ENCODE data around the gene PKNOX2. TPM values are rescaled to one million over a fixed set of nuclear protein-coding genes. Genes with fewer than 3 reads are reported as not detected.
A peak's percentile ranks its signal among the peaks of the same experiment; 100 is the strongest.

PKNOX2 gene
- total RNA-seq, 1 donor from 2014 or later: 12.3 TPM

DNA sequence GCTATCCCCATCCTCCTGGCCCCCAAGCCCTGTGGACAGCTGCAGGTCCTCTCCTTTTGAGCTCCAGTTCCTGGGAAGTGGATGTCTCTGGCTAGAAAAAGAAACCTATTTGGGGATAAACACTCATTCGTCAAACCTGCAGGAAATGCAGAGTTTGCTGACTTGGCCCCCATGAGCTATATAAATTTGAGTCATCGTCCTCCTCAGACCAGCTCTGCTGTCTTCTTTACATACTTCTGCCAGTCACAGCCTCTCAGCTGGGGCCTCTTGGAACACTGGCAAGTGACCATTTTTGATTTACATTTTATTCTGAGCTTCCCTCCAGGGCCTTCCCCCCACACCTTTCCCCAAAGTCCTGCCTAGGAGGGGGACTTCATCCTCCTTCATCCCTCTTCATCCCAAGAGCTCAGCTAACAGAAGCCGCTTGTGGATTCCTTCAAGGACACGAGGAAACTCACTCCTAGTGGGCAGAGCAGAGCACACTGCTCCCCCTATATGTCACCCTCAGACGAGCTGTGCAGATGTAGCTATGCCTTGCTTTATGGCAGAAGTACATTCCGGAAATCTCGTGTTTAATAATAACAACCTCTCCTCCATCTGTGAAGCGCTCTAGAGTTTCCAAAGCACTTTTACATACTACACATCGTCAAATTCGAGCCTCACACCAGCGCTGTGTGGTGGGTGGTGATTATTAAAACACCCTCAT lies 199.7 kb downstream of the PKNOX2 start:
- DNase-seq: no peak

- no peak for DNase-seq
These were observed 200.8 kb downstream of the PKNOX2 start for GRCh38 chr11:125365196-125365931.

- DNase-seq: no peak
These were observed 203.2 kb downstream of the PKNOX2 start for GRCh38 chr11:125367710-125368109.

GRCh38 chr11:125368757-125369156 lies 204.2 kb downstream of the PKNOX2 start:
- DNase-seq: no peak

- no peak for DNase-seq
These were observed 205.3 kb downstream of the PKNOX2 start for GRCh38 chr11:125369808-125370207.

DNA sequence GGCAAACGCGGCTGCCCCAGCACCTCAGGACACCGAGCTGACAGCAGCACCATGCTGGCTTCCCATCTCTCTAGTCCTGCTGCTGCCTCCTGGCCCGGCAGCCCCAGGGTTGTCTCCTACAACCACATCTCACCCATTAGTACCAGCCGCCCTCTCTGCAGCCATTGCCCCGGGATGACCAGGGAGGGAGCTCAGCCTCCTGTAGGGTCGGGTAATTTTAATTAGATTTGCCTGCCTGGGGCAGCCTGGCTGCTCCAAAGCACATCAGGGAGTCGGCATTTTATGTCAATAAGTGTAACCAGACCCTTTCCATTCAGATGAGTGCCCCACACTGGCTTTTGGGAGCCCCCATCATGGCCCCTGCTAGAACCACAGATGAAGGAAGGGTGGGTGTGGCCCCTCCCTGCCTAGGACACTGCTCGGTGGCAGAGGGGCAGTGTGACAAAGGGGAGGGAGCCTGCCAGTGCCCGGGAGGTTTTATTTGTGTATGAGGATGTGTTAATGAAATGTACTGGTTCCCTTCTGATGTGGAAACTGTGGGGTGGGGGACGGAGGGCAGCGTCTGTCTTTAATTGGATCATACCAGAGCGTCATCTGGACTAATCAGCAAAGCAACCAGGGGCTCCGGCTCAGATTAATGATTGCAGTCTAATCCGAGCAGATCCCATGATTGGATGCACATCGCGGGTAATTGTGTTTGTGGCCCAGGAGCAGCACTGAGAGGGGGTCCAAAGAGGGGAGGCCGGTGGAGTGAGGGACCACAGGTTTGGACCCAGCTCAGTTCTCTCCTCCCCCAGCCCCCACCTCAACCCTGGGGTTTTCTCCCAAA lies 206.2 kb downstream of the PKNOX2 start:
- no peak for DNase-seq

DNA sequence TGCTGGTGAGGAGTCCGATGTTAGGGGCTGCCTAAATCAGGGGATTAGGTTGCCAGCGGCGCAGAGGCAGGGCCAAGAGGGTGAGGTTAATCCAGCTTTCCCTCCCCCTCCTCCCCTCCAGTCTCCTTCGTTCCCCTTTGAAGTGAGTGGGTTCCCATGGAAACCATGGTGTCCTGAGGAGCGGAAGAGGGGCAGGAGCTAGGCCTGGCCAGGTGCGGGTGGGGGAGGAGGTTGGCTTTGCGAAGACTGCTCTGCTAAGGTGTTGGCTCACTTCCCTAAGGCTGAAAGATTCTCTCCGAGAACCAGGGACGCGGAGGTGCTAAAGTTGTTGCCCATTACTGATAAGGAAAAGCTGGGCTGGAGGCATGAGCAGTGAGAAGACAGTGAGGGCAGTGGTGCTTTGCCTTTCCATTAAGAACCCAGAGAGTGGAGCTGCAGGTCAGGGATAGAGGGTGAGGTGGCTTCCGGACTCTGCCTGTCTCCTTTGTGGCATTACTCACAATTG lies 206.9 kb downstream of the PKNOX2 start:
- DNase-seq: no peak

DNA sequence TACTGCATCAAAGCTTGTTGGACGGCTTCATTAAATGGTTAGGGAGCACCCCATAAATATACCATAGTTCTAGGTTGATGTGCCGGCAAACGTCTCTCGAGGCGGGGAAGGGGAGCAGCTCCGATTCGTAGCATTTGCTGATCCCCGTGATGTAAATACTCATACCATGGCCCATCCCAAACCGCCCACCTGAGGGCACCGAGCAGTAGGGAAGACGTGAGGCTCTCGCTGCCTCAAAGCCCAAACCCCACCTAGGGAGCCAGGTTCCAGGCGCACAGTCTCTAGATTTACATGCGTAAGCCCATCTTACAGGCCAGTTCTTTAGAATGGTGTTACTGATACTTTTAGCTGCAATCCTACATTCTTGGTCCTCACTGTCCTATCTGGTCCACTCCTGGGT lies 207.5 kb downstream of the PKNOX2 start:
- no peak for DNase-seq

- DNase-seq: no peak
These were observed 208.4 kb downstream of the PKNOX2 start for GRCh38 chr11:125372911-125373310.

DNA sequence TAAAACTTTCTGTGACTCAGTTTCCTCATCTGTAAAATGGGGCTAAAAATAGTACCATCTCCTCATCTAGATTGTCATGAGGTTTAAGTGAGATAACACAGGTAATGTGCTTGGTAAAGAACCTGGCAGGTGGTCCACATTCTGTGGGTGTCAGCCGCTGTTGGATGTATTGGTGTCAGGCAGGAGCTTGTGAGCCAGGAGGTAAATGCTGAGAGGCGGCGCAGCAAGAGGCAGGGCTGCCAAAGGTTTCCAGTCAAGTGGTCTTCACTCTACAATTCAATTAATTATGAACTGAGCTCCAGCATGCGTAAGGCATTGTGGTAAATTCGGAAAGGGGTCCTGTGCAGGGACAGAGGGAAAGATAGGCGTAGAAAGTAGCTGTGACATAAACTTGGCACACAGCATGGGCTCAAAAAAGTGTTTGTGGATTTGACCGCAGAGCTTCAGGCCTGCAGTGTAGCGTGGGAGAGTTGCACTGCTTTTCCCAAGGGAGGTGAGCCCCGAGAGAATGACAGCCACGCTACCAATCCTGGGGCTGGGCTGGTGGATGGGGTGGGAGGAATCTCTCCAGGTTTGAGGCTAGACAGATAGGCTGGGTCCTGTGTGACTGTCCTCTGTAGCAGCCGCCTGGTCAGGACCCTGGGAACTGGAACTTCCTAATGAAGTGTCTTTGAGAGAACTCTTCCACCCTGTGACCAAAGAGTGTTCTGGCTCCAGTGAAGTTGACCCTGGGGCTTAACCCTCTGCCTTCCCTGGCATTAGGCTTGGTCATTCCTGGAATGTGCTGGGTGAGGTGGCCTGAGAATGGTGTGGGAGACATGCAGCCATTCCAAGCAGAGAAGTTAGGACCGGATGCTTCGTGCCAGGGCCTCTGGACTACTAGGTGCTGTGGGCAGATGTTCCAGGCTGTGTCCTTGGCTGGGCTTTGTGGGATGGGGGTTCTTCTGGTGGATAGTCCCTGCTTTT lies 209.2 kb downstream of the PKNOX2 start:
- DNase-seq: no peak

- DNase-seq: no peak
These were observed 209.8 kb downstream of the PKNOX2 start for GRCh38 chr11:125374398-125374797.

DNA sequence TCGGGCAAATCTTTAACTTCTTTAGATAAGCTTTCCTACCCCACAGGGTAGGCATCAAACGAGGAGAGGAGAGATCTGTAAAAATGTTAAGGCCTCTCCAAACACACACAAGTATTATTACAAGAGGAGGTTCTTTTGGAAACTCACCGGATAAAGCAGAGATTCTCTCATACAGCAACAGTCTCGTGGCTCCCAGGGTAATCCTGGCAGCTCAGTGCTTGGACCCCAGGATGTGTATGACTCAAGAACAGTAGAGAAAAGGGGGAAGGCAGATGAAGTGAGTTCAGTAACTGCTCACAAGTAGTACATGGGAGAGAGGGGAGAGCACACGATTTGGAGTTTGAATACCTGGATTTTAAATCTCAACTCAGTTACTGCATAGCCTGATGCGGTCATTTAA lies 210.6 kb downstream of the PKNOX2 start:
- peak; percentile 43 for DNase-seq

GRCh38 chr11:125376117-125376516 lies 211.6 kb downstream of the PKNOX2 start:
- DNase-seq: peak; percentile 96

GRCh38 chr11:125376856-125377255 lies 212.3 kb downstream of the PKNOX2 start:
- no peak for DNase-seq

GRCh38 chr11:125378083-125378482 lies 213.5 kb downstream of the PKNOX2 start:
- no peak for DNase-seq

- no peak for DNase-seq
These were observed 214.0 kb downstream of the PKNOX2 start for GRCh38 chr11:125378571-125378970.

DNA sequence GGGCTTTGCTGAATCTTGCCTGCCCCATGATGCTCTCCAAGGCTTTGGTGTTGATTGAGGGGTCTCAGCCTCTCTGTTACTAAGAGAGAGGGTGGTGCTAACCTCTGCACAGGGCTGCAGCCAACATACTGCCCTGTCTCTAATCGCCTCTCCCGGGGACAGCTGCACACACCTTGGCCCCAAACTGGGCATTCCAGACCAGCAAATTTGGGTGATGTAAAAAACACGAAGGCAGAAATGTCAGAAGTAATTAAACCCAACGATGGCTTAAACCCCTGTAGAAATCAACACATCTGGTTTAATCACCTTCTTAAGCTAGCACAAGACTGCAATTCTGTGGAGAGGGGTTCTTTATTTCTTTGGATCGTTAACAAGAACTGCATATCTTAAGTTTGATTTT lies 215.0 kb downstream of the PKNOX2 start:
- no peak for DNase-seq

GRCh38 chr11:125379981-125380380 lies 215.4 kb downstream of the PKNOX2 start:
- DNase-seq: no peak

- no peak for DNase-seq
These were observed 216.3 kb downstream of the PKNOX2 start for GRCh38 chr11:125380756-125381445.

DNA sequence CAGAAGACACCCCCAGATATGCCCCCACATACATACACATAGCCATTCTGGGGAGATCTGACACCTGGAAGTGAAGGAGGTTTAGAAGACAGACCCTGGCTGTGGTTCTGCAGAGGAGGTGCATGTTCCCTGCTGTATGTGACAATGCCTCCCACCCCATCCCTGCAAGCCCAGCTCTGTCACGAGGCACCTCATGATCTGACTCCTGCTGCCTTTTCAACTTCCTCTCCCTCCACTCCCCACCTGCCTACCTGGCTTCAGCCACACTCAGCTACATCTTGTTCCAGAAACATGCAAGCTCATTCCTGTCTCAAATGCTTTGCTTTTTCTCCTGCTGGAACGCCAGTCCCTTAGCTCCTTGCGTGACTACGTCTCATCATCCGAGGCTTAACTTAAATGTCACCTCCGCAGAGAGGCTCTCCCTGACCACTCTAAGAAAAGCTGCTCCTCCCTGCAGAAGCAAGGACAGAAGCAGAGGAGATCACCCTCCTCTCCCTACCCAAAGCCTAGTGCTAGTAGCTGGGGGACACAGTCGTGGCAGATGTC lies 217.0 kb downstream of the PKNOX2 start:
- no peak for DNase-seq
